K562 (cell line): Measurements from ENCODE around the gene PIP5KL1. TPM values are rescaled to one million over a fixed set of nuclear protein-coding genes. Genes with fewer than 3 reads are reported as not detected.
A peak's percentile ranks its signal among the peaks of the same experiment; 100 is the strongest.

Experiments used
- ATF7 ChIP-seq: fragments of 450-650 bp; IDR thresholded peaks from 2 replicates; pipeline ENCODE4 v1.7.1; 2014; ENCODE audit warnings: mild to moderate bottlenecking, moderate library complexity
- CBFA2T3 ChIP-seq: fragments of 450-650 bp; IDR thresholded peaks from 2 replicates; pipeline ENCODE4 v1.6.1; 2017
- GABPA ChIP-seq: fragments of 200-800 bp; sonication (Bioruptor generic); conservative IDR thresholded peaks from 2 replicates; pipeline ENCODE4 v1.6.1; 2016; ENCODE audit warnings: low read depth, missing genetic modification characterization, missing compliant biosample characterization
- GTF2F1 ChIP-seq: IDR thresholded peaks from 2 replicates; pipeline ENCODE4 v1.6.1; 2011; ENCODE audit warnings: low read depth, low read length, improper control_type of control experiment
- NCOR1 ChIP-seq: fragments of 450-650 bp; IDR thresholded peaks from 2 replicates; pipeline ENCODE4 v1.6.1; 2016; ENCODE audit warnings: mild to moderate bottlenecking, moderate library complexity
- PHB2 ChIP-seq: fragments of 450-650 bp; IDR thresholded peaks from 2 replicates; pipeline ENCODE4 v1.6.1; 2017; ENCODE audit warnings: low read depth
- USF1 ChIP-seq: sonication (generic); formaldehyde crosslinking; IDR thresholded peaks from 2 replicates; pipeline ENCODE4 v1.9.0; 2022; ENCODE audit warnings: mild to moderate bottlenecking, missing genetic modification reagents
- XRCC4 ChIP-seq: IDR thresholded peaks from one replicate; pipeline ENCODE4 v1.6.1; 2011; ENCODE audit not compliant: insufficient read depth, insufficient read length; ENCODE audit errors: extremely low read depth
- ZBTB33 ChIP-seq: sonication (generic); formaldehyde crosslinking; IDR thresholded peaks from 2 replicates; pipeline ENCODE4 v1.8.1; 2023; ENCODE audit warnings: mild to moderate bottlenecking, missing genetic modification reagents
- ZBTB7A ChIP-seq: IDR thresholded peaks from 2 replicates; pipeline ENCODE4 v1.6.1; 2011; ENCODE audit warnings: low read depth, mild to moderate bottlenecking, low read length, moderate library complexity, borderline replicate concordance; ENCODE audit not compliant: control insufficient read depth
- ZNF146 ChIP-seq: IDR thresholded peaks from one replicate; pipeline ENCODE4 v1.6.1; 2018; ENCODE audit warnings: missing compliant biosample characterization; ENCODE audit not compliant: unreplicated experiment
- ZNF224 ChIP-seq: sonication (generic); formaldehyde crosslinking; IDR thresholded peaks from 2 replicates; pipeline ENCODE4 v1.8.0; 2022; ENCODE audit warnings: mild to moderate bottlenecking, missing genetic modification reagents
- ZNF280B ChIP-seq: fragments of 250-450 bp; sonication (Bioruptor Pico); IDR thresholded peaks from 2 replicates; pipeline ENCODE4 v1.5.1; 2021; ENCODE audit warnings: mild to moderate bottlenecking
- ZNF512 ChIP-seq: IDR thresholded peaks from 2 replicates; pipeline ENCODE4 v1.6.1; 2016; ENCODE audit warnings: missing genetic modification characterization, missing compliant biosample characterization
- ZNF551 ChIP-seq: fragments of 250-450 bp; sonication (Bioruptor Pico); IDR thresholded peaks from 2 replicates; pipeline ENCODE4 v1.5.0; 2021; ENCODE audit warnings: mild to moderate bottlenecking, moderate library complexity
- polyA plus RNA-seq, 8 experiments: library from polyadenylated mRNA; depleted of rRNA in 4 of 8; stranded (reverse) in 5 of 8; unstranded in 3 of 8; fragments of >200 nt; fragmentation: Nextera tagmentation in 2 of 8; fragmentation: Illumina TruSeq in 1 of 8; extraction: Ambion mirVana in 2 of 8; extraction: Trizol in 1 of 8; gene quantifications; 2 replicates each; pipeline versions ENCODE4 v1.2.1 to v1.2.3, GENCODE V29; 2011 to 2014; ENCODE audit warnings: inconsistent platforms in 1 of 8, missing spikeins in 1 of 8
- total RNA-seq, 7 experiments: library from RNA; depleted of rRNA in 6 of 7; stranded (reverse); fragments of >200 nt in 6 of 7; fragmentation: Illumina TruSeq in 2 of 7; extraction: Trizol in 2 of 7; gene quantifications; 2 replicates each; pipeline versions ENCODE4 v1.2.1 to v1.2.3, GENCODE V29; 2011 to 2021; ENCODE audit warnings: low replicate concordance in 1 of 7
- TF ChIP-seq, protein P1 (sequence below), 2 experiments: IDR thresholded peaks; 2 replicates each; pipeline ENCODE4 v1.6.1; 2011; ENCODE audit warnings: borderline replicate concordance in 1 of 2, control low read depth in 1 of 2, low read depth in 1 of 2, low read length in 1 of 2, mild to moderate bottlenecking in 1 of 2, mixed read lengths in 1 of 2, moderate library complexity in 1 of 2; ENCODE audit not compliant: insufficient read depth in 1 of 2, insufficient read length in 1 of 2, poor library complexity in 1 of 2, severe bottlenecking in 1 of 2; ENCODE audit errors: extremely low read depth in 1 of 2
- TF ChIP-seq, protein P2 (sequence below): sonication (generic); formaldehyde crosslinking; IDR thresholded peaks from 2 replicates; pipeline ENCODE4 v1.8.0; 2022; ENCODE audit warnings: missing genetic modification reagents, mild to moderate bottlenecking, borderline replicate concordance

PIP5KL1 gene
- total and polyA plus RNA-seq, 9 of the 15 experiments (the other 6 are each of a cell fraction or from before 2014, with no cell fraction given) = 0.18 to 4.8 (median 1.2) TPM

- TF ChIP-seq XRCC4 (no peak), ZNF551 (CRISPR knock-in tag) (no peak), ZBTB7A (peak; percentile 98), ZNF146 (CRISPR knock-in tag) (no peak), GABPA (tag) (peak; percentile 41), ATF7 (0 out of 2 replicates have a peak, but pooled peaks have one; percentile 12), CBFA2T3 (no peak), GTF2F1 (no peak), NCOR1 (no peak), ZNF280B (CRISPR knock-in tag) (no peak), ZNF512 (tag) (no peak), PHB2 (no peak), USF1 (CRISPR knock-in tag) (no peak), ZNF224 (CRISPR knock-in tag) (no peak), ZBTB33 (CRISPR knock-in tag) (no peak)
- TF ChIP-seq, protein P1, sequence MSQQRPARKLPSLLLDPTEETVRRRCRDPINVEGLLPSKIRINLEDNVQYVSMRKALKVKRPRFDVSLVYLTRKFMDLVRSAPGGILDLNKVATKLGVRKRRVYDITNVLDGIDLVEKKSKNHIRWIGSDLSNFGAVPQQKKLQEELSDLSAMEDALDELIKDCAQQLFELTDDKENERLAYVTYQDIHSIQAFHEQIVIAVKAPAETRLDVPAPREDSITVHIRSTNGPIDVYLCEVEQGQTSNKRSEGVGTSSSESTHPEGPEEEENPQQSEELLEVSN (IDR thresholded peaks at IDR 0.05; ENCODE audit: borderline replicate concordance in 1 of 2, extremely low read depth in 1 of 2, insufficient read depth in 1 of 2, insufficient read length in 1 of 2, low read depth in 1 of 2, low read length in 1 of 2, poor library complexity in 1 of 2, severe bottlenecking in 1 of 2) = peak in 1 of 2 experiments; percentile 46
- TF ChIP-seq, protein P2, sequence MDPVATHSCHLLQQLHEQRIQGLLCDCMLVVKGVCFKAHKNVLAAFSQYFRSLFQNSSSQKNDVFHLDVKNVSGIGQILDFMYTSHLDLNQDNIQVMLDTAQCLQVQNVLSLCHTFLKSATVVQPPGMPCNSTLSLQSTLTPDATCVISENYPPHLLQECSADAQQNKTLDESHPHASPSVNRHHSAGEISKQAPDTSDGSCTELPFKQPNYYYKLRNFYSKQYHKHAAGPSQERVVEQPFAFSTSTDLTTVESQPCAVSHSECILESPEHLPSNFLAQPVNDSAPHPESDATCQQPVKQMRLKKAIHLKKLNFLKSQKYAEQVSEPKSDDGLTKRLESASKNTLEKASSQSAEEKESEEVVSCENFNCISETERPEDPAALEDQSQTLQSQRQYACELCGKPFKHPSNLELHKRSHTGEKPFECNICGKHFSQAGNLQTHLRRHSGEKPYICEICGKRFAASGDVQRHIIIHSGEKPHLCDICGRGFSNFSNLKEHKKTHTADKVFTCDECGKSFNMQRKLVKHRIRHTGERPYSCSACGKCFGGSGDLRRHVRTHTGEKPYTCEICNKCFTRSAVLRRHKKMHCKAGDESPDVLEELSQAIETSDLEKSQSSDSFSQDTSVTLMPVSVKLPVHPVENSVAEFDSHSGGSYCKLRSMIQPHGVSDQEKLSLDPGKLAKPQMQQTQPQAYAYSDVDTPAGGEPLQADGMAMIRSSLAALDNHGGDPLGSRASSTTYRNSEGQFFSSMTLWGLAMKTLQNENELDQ (CRISPR knock-in tag) = no peak
Measured at GRCh38 chr9:127899128-127899943, 31.2 kb downstream of the PIP5KL1 start, which contains the start of gene ST6GALNAC6 (continued).
